Measurements from ENCODE around the gene ARHGAP10.

The ARHGAP10 gene

GRCh38 chr4:147772459-147772969 is 40.6 kb downstream of the ARHGAP10 start:
- H3K4me3 Mint-ChIP-seq = no peak overlapping the region
- H3K36me3 Mint-ChIP-seq (ENCODE audit: low read depth) = peaks cover 12% of the 10 kb centered on the region
- H3K4me1 Mint-ChIP-seq = peaks cover 67% of the 10 kb centered on the region
- peaks cover 4% of the 10 kb centered on the region for H3K9me3 Mint-ChIP-seq
- no peak for TF ChIP-seq CTCF (IDR thresholded peaks at IDR 0.05)
- no peak for DNase-seq
- H3K27me3 Mint-ChIP-seq (ENCODE audit: low read depth, poor library complexity) = no peaks in the 10 kb centered on the region
- H3K27ac Mint-ChIP-seq = peak overlapping the region; percentile 88

- Mint-ChIP-seq H3K36me3 (ENCODE audit: low read depth) (peaks cover 12% of the 10 kb centered on the region), H3K27me3 (ENCODE audit: low read depth, poor library complexity) (no peaks in the 10 kb centered on the region), H3K4me1 (peaks cover 65% of the 10 kb centered on the region), H3K27ac (peak overlapping the region; percentile 88), H3K9me3 (peaks cover 4% of the 10 kb centered on the region), H3K4me3 (no peak overlapping the region)
- no peak for DNase-seq
- TF ChIP-seq CTCF (IDR thresholded peaks at IDR 0.05) = no peak
Observed at GRCh38 chr4:147773261-147774184, 41.6 kb downstream of the ARHGAP10 start.

- no peak overlapping the region for H3K4me3 Mint-ChIP-seq
- peaks cover under 1% of the 10 kb centered on the region for H3K9me3 Mint-ChIP-seq
- H3K4me1 Mint-ChIP-seq = peaks cover 82% of the 10 kb centered on the region
- DNase-seq = no peak
- H3K27ac Mint-ChIP-seq = peak overlapping the region; percentile 46
- no peaks in the 10 kb centered on the region for H3K36me3 Mint-ChIP-seq (ENCODE audit: low read depth)
- no peaks in the 10 kb centered on the region for H3K27me3 Mint-ChIP-seq (ENCODE audit: low read depth, poor library complexity)
- no peak for TF ChIP-seq CTCF (IDR thresholded peaks at IDR 0.05)
Observed at GRCh38 chr4:147776716-147777115, 44.8 kb downstream of the ARHGAP10 start.

GRCh38 chr4:147777456-147778091 is 45.7 kb downstream of the ARHGAP10 start:
- H3K36me3 Mint-ChIP-seq (ENCODE audit: low read depth) = no peaks in the 10 kb centered on the region
- TF ChIP-seq CTCF (IDR thresholded peaks at IDR 0.05) = no peak
- no peak overlapping the region for H3K4me3 Mint-ChIP-seq
- H3K27ac Mint-ChIP-seq = peak overlapping the region; percentile 37
- H3K9me3 Mint-ChIP-seq = no peaks in the 10 kb centered on the region
- no peaks in the 10 kb centered on the region for H3K27me3 Mint-ChIP-seq (ENCODE audit: low read depth, poor library complexity)
- H3K4me1 Mint-ChIP-seq = peaks cover 80% of the 10 kb centered on the region
- no peak for DNase-seq

GRCh38 chr4:147778942-147779341 is 47.1 kb downstream of the ARHGAP10 start:
- Mint-ChIP-seq H3K27ac (peak overlapping the region; percentile 4), H3K27me3 (ENCODE audit: low read depth, poor library complexity) (no peaks in the 10 kb centered on the region), H3K9me3 (no peaks in the 10 kb centered on the region), H3K4me3 (no peak overlapping the region), H3K36me3 (ENCODE audit: low read depth) (no peaks in the 10 kb centered on the region), H3K4me1 (peaks cover 66% of the 10 kb centered on the region)
- no peak for TF ChIP-seq CTCF (IDR thresholded peaks at IDR 0.05)
- no peak for DNase-seq

Measured in nephron progenitor cell (in vitro differentiated cells).